OCI-LY3 (cell line): Measurements from ENCODE around the gene SLC45A2.

Experiments
- EZH2phosphoT487 ChIP-seq: fragments of 200-600 bp; shearing (Covaris generic); IDR thresholded peaks from 2 replicates; pipeline ENCODE4 v1.6.1; 2018; ENCODE audit warnings: antibody characterized with exemption, mixed run types, low read depth
- TF ChIP-seq, protein P1 (sequence below): fragments of 200-600, 300-600 bp; sonication (generic); IDR thresholded peaks from 2 replicates; pipeline ENCODE4 v1.5.1; 2014; ENCODE audit warnings: antibody characterized with exemption, low read length, low read depth

DNA sequence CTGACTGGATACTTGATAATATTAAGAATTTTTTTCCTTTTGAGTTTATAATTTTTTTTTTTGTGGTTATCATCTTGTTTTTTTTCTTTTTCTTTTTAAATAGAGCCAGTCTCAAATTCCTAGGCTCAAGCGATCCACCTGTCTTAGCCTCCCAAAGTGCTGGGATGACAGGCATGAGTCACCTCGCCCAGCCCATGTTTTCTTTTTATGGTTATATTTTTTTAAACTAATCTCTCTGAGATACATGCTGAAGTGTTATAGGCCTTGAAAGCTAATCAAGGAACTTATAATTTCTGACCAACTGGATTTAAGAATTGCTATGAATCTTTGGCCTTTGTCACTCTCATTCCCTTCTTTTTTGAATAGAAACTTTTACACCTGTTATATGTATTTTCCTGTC, 30.1 kb upstream of the SLC45A2 start:
- TF ChIP-seq EZH2phosphoT487 = no peak
- TF ChIP-seq, protein P1, sequence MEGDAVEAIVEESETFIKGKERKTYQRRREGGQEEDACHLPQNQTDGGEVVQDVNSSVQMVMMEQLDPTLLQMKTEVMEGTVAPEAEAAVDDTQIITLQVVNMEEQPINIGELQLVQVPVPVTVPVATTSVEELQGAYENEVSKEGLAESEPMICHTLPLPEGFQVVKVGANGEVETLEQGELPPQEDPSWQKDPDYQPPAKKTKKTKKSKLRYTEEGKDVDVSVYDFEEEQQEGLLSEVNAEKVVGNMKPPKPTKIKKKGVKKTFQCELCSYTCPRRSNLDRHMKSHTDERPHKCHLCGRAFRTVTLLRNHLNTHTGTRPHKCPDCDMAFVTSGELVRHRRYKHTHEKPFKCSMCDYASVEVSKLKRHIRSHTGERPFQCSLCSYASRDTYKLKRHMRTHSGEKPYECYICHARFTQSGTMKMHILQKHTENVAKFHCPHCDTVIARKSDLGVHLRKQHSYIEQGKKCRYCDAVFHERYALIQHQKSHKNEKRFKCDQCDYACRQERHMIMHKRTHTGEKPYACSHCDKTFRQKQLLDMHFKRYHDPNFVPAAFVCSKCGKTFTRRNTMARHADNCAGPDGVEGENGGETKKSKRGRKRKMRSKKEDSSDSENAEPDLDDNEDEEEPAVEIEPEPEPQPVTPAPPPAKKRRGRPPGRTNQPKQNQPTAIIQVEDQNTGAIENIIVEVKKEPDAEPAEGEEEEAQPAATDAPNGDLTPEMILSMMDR = no peak
